Activated T-cell treated with anti-CD3 and anti-CD28 coated beads for 1 hour (primary cell): ENCODE results near the gene SUCNR1.
"Not testable (repeated sequence)": the region's sequence is repeated elsewhere in the genome, so short reads cannot be mapped to it uniquely, and the experiment has no call there.

ENCODE experiments used
- DNase-seq: peaks from one replicate; pipeline ENCODE4 v3.0.0-alpha.2; 2020; ENCODE audit warnings: low read depth

SUCNR1 gene

DNA sequence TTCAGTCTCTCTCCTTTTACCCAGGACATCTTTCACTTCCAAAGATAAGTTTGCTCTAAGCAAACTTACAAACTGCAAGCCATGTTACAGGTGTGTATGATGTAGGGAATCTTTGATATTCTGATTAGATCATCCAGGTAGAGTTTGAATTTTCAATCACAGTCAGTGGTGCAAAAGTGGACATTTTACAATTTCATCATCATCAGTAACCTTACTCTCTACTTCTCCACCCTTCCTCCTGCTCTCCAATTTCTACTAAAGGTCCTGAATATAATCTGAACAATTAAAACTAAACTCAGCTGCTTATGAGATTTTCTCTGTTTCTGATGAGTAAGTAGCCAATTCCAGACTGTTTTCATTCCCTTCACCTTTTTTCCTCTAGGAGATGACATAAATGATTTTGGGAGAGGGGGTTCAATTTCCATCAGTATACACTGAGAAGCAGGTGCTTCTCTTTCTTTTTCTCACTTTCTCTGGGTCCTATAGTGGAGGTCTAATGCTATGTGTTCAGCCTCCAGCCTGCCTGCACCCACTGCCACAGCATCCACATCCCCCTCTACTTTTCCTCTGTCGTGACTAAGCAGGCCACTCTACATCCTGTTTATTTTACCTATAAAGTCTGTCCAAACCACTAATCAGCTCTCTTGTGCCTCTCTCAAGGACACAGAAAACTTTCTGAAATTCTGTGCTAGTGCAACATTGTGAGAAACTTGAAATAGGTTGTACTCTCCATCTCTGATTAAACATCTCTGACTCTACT lies 27.6 kb downstream of the SUCNR1 start:
- no peak for DNase-seq

DNA sequence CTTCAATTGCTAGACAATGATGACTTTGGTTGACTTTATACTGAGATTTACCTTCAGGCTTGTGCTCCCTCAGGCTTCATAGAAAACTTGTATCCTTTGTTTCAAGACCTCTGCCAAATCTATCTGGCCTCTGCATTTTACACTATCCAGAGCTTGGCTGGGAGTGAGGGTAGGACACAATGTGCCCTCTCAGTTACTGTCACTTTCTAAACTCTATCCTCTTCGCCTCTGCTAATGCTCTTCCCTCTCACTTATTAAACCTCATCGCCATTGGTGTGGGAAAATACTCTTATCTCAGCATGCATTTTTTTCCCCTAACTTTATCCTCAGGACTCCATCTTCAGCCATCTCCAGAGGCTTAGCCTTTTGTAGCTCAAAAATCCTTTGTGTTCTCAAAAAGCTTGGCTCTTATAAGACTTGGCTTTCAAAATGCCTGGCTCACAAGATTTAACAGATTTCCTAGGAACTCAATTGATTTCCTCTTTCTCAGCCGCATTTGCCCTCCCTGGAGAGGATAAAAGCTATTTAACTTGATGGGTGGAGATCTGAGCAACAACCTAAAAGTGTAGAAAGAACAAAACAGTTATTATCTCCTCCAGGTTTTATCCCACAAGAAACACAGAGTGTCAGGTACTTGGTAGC lies 28.3 kb downstream of the SUCNR1 start:
- DNase-seq: no peak

DNA sequence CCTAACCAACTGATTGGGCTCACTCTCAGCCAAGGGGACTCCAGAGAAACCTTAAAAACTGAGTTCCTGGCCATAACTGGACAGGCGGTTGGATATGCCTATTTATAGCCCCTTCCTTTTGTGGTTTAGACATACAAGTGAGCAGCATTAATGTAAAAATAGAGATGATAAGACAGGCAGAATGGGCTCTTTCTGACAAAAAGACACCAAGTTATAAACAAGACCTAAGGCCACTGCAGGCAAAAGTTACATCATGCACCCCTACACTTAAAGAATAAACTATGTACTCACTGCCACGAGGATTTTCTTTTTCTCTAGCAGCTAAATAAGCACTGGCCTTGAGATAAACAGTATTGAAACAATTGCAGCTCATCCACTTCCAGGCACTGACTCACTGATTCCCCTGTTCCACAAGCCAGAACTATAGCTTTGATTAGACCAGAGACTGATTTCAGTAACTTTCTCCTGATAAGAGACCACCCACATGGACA lies 30.1 kb downstream of the SUCNR1 start:
- no peak for DNase-seq

DNA sequence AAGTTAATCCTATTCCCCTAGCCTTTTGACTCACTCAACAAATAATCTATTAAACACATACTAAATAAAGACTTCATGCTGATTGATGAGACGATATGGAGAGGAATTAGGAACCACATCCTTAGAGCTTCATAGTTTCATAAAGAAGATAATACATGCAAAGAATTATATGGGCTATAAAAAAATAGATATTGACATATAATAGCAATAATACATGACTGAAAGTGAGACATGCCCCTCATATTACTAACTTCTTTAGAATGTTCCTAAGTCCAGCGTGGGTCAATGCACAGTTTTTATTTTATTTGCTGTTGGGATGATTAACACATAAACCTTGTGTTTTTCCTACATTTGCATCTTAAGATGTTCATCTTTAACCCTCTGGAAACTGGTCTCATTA lies 32.2 kb downstream of the SUCNR1 start:
- DNase-seq: no peak

DNA sequence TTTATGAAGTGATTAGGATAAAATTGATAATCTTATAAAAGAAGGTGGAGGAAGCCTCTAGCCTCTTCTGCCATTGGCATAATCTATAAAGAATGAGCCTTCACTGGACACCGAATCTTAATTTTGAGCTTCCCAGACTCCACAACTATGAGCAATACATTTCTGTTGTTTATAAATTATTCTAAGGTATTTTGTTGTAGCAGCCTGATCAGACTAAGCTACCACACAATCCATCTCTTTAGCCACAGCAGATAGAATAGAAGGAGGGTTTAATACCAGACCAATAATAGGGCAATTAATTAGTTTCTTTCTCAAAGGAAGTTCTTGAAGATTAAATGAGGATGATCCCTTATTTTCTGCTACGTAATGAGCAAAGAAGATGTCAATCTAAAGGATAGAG lies 33.3 kb downstream of the SUCNR1 start:
- DNase-seq: no peak

DNA sequence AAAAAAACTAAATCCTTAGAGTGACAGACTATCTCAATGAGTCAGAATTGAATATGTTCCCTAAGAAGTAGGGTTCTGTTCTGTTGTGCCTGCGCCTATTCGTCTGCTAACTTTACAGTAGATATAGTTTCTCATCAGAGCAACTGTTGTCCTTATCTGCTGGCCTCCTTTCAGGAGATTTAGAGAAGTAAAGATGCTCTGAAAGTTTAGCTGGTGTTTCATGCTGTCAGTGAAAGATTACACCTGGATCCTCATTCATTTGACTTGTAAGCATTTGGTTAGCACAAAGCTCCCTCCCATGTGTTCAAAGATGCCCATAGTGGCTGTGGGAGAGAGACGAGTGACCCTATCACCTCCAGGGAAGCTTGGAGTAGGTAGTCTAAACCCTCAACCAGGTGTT lies 35.0 kb downstream of the SUCNR1 start:
- no peak for DNase-seq

DNA sequence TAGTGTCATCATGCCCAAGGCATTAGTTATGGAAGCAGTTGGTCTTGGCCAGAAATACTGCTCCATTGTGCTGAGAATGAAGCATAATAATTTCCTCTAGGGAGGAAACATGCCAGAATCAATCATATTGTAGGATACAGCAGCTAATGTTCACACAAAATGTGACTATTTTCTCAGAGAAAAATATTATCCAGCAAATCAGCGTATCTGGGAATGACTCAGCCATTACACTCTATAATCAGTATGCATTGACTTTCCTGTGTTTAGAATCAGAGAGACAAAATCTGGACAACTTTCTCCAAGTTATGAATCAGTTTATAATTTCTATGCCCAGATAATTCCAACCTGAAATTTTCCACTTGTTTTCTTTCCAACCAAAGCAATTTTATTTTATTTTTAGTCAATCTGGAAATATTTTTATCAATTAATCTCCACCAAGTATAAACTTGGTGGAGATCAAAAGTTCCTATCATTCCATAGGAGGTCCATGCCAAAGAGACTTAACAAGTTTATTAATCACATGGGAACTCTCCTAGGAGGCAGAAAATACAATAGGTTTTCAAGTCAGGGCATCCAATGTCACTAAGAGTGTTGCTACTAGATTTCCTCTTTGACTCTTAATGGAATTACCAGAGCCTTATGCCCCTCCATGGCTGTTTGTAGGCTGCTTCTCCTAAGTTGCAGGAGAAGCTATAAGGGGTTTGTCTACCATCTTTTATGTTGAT lies 36.4 kb downstream of the SUCNR1 start:
- DNase-seq: no peak

DNA sequence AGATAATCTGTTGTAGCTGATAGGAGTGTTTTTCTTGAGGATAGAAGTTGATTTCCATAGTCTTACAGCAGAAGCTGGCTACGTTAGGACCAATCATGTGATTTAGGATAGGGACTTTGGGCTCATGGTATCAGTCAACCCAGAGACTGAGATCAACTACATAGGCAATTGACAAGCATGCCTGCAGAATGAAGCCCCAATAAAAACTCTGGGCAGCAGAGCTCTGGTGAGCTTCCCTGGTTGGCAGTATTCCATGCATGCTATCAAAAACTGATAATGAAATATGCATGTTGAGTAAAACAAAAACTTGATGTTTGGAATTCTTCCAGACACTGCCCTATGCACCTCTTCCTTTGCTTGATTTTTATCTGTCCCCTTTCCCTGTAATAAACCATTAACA lies 38.0 kb downstream of the SUCNR1 start:
- no peak for DNase-seq

DNA sequence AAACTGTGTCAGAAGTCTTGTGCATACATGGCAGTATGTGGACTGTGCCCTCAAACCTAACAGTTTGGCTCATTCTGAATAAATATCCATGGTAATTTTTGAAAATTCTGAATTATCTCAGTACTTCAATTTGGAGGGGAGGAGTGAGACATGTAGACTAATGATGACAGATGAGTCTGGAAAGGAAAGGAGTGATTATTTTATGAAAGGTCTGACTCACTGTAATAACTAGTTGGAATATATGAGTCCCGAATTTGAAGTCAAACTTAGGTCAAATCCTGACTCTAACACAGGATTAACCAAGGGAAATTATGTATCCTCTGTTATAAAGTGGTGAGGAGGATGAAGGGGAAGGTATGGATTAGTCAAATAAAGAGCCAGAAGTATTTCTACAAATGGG lies 38.6 kb downstream of the SUCNR1 start:
- no peak for DNase-seq

DNA sequence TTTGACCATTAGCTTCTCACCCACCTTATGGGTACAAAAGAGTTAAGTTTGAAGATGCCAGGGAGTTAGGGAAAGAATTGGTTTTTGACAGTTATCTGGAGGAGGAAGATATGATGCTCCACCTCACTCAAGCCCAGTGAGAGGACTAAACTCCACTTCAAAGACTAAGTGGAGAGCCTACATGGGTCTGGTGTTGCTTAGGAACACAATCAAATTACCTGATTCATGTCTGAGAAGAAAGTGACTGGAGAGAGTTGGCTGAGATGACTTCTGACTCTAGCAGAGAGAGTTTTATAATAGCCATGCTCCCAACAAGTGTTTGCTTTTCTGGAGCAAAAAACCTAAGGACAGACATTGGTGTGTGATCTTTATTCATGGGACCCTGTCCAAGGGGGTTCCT lies 43.3 kb downstream of the SUCNR1 start:
- no peak for DNase-seq

DNA sequence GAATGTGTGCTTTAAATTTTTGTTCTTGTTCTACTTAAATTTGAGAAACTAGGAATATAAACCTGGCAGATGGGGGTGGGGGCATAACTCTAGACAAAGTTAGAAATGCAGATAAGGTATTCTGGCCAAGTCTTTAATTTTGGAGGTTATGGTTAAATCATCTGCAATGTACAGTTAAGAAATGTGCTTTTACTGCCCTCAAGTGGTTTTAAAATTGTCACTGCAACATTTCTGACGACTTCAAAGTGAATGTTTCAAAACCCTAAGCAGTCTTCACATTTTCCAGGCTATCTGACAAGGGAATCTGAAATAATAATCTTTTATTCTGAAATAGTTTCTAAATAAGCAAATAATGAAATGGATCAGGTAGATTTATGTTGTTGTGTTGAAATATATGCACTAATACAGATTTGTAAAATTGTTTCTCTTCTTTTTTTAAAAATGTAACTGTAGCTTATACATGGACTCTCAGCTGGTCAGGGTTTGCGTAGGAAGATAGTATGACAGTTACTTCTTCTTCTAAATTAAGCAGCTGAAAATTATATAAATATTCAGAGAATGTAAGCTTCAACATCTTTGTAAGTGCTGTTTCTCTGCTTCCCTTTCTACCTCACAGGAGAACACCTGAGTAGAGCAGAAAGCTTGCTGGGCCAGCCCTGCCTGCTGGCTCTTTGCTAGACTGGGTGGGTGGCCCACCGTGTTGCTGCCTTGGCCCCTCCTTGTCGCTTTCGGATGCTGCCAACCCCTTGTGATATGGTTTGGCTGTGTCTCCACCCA lies 45.0 kb downstream of the SUCNR1 start:
- DNase-seq: no peak

DNA sequence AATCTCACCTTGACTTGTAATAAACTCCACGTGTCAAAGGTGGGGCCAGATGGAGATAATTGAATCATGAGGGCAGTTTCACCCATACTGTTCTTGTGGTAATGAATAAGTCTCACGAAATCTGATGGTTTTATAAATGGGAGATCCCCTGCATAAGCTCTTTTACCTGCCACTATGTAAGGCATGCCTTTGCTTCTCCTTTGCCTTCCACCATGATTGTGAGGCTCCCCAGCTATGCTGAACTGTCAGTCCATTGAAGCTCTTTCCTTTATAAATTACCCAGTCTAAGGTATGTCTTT lies 45.5 kb downstream of the SUCNR1 start:
- no peak for DNase-seq

DNA sequence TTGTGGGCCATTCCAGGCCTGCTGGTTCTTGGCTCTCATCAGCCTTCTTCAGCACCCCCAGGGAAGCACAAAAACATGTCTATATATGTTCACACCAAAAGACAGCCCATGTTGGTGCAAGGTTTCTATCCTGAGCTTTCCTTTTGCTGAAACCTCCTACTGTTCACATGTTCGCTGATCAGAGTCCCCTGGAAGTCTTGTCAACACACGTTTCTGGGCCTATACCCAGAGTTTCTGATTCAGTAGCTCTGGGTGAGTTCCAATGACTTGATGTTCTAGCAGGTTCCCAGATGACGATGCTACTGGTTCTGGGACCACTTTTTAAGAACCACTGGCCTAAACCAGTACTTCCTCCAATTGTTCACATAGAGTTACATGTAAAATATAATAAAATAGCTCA lies 46.0 kb downstream of the SUCNR1 start:
- DNase-seq: no peak

DNA sequence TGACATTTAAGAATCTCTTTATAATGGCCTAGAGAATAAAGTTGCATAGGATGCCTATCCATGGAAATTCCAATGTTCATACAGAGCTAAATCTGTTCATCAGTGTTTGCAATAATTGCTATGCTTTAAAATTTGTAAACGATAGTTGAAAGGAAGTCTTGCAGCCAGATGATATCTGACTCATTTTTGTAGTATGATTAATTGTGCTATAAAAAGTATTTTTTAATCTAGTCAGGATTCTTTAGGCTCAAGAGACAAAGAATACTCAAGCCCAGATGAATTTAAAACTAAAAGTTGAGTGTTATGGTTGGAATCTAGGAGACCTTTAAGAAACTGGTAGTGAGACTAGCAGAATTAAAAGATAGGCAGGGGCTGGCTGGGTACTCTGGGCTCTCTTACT lies 50.5 kb downstream of the SUCNR1 start:
- DNase-seq: no peak

DNA sequence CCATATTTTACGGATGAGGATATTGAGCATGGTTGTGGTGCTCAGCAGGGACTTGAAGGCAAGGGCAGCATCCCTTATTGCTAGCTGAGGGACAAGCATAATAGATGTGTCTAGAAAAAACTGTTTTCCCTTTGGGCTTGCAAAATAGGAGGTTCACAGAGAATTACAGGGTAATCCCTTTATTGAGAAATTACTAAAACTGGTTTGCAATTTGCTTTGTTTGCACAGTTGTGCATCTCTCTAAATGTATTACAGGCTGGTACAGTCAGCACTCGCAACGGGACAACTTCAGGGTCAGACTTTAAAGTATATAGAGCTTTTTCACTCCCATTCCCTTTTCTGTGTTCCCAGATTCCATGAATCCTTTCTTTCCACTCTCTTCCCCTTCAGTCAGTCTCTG lies 51.3 kb downstream of the SUCNR1 start:
- DNase-seq: no peak

DNA sequence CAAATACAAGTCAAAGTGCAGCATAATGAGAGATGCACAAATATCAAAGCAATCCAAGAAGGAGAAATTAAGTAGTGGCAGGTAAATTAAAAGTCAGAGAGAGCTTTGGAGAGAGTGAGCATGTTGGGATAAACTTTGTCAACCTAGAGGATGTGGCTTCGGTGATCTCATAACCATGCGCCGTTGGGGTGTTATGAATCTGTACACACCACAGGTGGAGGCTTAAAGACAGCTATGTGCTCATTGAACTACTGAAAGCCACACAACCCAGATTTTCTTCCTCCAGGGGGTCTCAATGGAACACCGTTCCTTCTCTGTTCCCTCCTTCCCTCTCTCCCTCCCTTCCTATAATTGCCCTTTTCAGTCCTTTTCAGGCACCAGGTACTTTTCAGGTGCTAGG lies 52.0 kb downstream of the SUCNR1 start:
- DNase-seq: no peak

DNA sequence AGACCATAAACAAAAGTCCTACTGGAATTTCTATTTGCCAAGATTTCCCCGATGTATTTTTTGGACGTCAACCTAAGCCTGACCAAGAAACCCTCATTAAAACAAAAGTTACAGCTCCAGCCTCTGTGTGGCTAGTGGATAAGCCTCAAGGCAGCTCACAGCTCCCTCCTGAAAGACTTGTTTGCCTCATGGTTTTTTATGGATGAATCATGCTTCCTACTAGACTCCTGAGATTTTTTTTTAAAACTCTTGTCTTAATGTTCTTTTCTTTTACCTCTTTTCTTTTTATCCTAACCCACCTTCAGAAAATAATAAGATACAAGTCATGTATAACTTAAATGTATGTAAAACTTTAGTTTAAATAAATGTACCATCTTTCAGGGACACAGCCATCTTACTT lies 52.4 kb downstream of the SUCNR1 start:
- DNase-seq: no peak

DNA sequence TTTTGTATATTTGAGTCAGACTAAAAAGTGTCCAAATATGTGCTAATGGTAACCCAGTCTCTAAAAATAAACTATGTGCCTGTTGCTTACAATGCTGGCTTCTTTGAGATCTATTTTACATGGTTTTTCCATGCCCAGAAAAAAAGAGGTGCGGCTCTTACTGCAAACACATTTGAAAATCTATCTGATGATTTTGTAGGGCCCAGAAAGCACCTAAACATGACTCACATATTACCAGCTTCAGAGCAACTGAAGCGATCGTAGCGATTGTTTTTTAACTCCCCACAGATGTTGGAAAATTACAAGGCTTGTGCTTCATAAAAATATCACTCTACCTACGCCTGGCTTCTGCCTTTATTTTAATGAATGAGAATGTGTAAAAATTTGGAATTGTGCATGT lies 53.5 kb downstream of the SUCNR1 start:
- no peak for DNase-seq

DNA sequence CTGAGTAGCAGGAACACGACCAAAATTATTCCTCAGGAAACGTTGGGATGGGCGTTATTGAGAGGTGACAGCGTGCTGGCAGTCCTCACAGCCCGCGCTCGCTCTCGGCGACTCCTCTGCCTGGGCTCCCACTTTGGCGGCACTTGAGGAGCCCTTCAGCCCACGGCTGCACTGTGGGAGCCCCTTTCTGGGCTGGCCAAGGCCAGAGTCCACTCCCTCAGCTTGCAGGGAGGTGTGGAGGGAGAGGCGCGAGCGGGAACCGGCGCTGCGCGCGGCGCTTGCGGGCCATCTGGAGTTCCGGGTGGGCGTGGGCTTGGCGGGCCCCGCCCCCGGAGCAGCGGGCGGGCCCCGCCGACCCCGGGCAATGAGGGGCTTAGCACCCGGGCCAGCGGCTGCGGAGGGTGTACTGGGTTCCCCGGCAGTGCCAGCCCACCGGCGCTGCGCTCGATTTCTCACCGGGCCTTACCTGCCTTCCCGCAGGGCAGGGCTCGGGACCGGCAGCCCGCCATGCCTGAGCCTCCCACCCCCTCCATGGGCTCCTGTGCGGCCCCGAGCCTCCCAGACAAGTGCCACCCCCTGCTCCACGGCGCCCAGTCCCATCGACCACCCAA lies 54.6 kb downstream of the SUCNR1 start:
- not testable (repeated sequence) for DNase-seq

DNA sequence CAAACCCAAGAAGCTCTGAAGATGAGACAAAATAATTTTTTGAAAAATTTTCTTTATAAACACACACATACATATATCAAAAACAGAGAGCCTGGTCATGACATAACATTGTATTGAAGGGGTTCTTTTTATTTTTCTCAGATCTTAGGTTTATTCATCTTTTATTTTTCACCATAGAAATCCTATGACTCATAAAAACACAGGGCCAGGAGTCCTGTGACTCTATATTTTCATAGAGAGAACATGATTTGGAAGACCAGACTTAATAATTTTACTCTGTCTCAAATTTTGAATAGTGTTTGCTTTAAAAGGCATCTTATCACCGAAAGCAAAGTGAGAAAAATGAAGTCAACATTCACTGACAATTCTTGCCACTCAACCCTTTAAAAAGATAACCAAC lies 57.7 kb downstream of the SUCNR1 start:
- no peak for DNase-seq

DNA sequence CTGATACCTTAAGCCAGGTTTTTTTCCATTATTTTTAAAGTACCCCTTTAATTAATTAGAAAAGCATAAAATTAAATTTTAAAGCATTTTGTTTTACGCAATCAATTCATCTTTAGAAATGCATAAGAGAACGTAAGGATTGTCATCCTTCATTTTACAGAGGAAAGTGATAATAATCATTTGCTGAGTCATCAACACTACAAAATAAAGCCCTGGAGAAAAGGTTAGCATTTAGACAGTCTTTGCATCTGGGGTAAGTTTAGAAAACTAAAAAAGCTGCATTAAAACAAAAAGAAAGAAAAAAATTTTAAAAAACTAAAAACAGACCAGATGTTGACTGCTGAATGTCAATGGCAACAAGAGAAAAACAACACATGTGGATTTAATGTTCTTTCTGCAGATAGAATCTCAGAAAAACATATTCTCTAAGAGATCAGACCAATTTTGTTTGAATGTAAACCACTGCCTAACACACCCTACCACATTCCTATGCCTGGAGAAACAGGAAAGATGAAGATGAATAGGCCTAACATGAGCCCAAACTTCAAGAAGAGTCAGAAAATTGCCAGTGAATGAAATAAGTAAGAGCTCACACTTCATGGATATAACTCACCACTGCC lies 59.9 kb downstream of the SUCNR1 start:
- no peak for DNase-seq
